ENCODE results near the gene ANGPTL1.

ANGPTL1 gene

GRCh38 chr1:178821134-178821866 is 49.6 kb downstream of the ANGPTL1 start (continued):
- TF ChIP-seq ZNF518A (tag by site-specific recombination; conservative IDR thresholded peaks at IDR 0.05; ENCODE audit: low read depth) (no peak), OSR2 (tag by site-specific recombination; IDR thresholded peaks at IDR 0.05) (no peak), ZNF311 (tag by site-specific recombination; IDR thresholded peaks at IDR 0.05; ENCODE audit: borderline replicate concordance) (no peak), ZNF175 (tag by site-specific recombination; IDR thresholded peaks at IDR 0.05) (no peak), SP2 (tag by site-specific recombination; IDR thresholded peaks at IDR 0.05) (no peak), ZSCAN4 (tag by site-specific recombination; IDR thresholded peaks at IDR 0.05) (no peak), KLF8 (tag by site-specific recombination; IDR thresholded peaks at IDR 0.05) (no peak), ZNF670 (tag by site-specific recombination; IDR thresholded peaks at IDR 0.05; ENCODE audit: low read depth) (no peak)

- H3K36me3 ChIP-seq (ENCODE audit: control insufficient read depth in 2 of 2, insufficient read depth in 1 of 2, low read length in 2 of 2), result peaks cover 0 to 4% of the 10 kb centered on the region in 2 experiments; a peak in 1 of 3 replicates
- ChIA-PET POLR2A (no interaction called here), CTCF (no interaction called here)
- no peaks in the 10 kb centered on the region; the same call in 1 of the 2 replicates for H3K4me1 ChIP-seq (ENCODE audit: control insufficient read depth, insufficient read depth, low read length)
- TF ChIP-seq ZNF426 (tag by site-specific recombination; IDR thresholded peaks at IDR 0.05) (no peak), SETDB1 (IDR thresholded peaks at IDR 0.05; ENCODE audit: insufficient read length, low read length) (peak; percentile 31)
- H3K4me3 ChIP-seq (ENCODE audit: low read depth, low read length), result no peak overlapping the region
- H3K27ac ChIP-seq (ENCODE audit: extremely low read depth, low read depth, low read length), result no peak overlapping the region
- no peaks in the 10 kb centered on the region for H3K9me3 ChIP-seq (ENCODE audit: control insufficient read depth, insufficient read depth, low read depth, low read length)
Measured at GRCh38 chr1:178819123-178819522, 51.8 kb downstream of the ANGPTL1 start.

DNA sequence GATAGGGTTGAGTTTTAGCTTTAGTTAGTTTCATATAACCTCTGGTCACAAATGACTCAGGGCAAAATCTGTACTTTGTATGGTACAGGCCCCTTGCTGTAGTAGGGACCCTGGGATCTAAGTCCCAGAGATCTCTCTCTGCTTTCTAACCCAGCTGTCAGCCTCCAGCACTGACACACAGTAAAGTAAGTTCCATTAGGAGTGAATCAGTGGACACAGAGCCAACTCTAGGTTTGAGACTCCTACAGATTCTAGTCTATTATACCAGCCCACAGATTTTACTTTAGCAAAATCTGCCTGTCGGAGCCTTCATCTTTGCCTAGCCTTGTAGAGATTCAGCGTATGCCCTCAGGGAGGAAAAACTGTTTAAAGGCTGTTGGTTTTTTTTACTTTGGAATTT is 52.5 kb downstream of the ANGPTL1 start:
- CTCF ChIA-PET, result interaction anchor here (1.3 kb wide), 1 partner anchor 185 kb away, joined by 3 read pairs; no protein-coding TSS in a partner anchor
- H3K4me3 ChIP-seq (ENCODE audit: low read depth, low read length), result no peak overlapping the region
- no peak overlapping the region for H3K27ac ChIP-seq (ENCODE audit: extremely low read depth, low read depth, low read length)
- no peaks in the 10 kb centered on the region; the same call in 1 of the 2 replicates for H3K4me1 ChIP-seq (ENCODE audit: control insufficient read depth, insufficient read depth, low read length)
- peaks cover 0 to 4% of the 10 kb centered on the region in 2 experiments; a peak in 1 of 3 replicates for H3K36me3 ChIP-seq (ENCODE audit: control insufficient read depth in 2 of 2, insufficient read depth in 1 of 2, low read length in 2 of 2)
- POLR2A ChIA-PET, result no interaction called here
- H3K9me3 ChIP-seq (ENCODE audit: control insufficient read depth, insufficient read depth, low read depth, low read length), result no peaks in the 10 kb centered on the region
- TF ChIP-seq, protein P1, sequence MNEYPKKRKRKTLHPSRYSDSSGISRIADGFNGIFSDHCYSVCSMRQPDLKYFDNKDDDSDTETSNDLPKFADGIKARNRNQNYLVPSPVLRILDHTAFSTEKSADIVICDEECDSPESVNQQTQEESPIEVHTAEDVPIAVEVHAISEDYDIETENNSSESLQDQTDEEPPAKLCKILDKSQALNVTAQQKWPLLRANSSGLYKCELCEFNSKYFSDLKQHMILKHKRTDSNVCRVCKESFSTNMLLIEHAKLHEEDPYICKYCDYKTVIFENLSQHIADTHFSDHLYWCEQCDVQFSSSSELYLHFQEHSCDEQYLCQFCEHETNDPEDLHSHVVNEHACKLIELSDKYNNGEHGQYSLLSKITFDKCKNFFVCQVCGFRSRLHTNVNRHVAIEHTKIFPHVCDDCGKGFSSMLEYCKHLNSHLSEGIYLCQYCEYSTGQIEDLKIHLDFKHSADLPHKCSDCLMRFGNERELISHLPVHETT (tag by site-specific recombination; IDR thresholded peaks at IDR 0.05), result no peak
- TF ChIP-seq ZNF560 (tag by site-specific recombination; IDR thresholded peaks at IDR 0.05; ENCODE audit: borderline replicate concordance) (no peak), ZNF518A (tag by site-specific recombination; conservative IDR thresholded peaks at IDR 0.05; ENCODE audit: low read depth) (no peak), ZNF132 (tag by site-specific recombination; IDR thresholded peaks at IDR 0.05; ENCODE audit: borderline replicate concordance) (no peak), GFI1B (tag by site-specific recombination; IDR thresholded peaks at IDR 0.05) (no peak), SP2 (tag by site-specific recombination; IDR thresholded peaks at IDR 0.05) (no peak), ZIC2 (tag by site-specific recombination; IDR thresholded peaks at IDR 0.05) (no peak), YY1 (tag by site-specific recombination; IDR thresholded peaks at IDR 0.05) (no peak), KLF1 (tag by site-specific recombination; IDR thresholded peaks at IDR 0.05) (no peak), PRDM1 (tag by site-specific recombination; IDR thresholded peaks at IDR 0.05) (no peak), RBAK (tag by site-specific recombination; IDR thresholded peaks at IDR 0.05) (no peak)

Data from HEK293 (cell line).